Activated T-helper 17 cell treated with anti-CD3 and anti-CD28 coated beads, Interleukin-2, amount 50 U/mL, for 72 hours (primary cell): ENCODE data around the gene TMEM247. TPM values are rescaled to one million over a fixed set of nuclear protein-coding genes. Genes with fewer than 3 reads are reported as not detected.
"Not testable (repeated sequence)": the region's sequence is repeated elsewhere in the genome, so short reads cannot be mapped to it uniquely, and the experiment has no call there.

ENCODE experiments used
- ATAC-seq: fragments of 150-1000 bp; cut with Tn5 transposase; replicated peaks from 2 replicates; pipeline ENCODE4 v1.10.0; 2021; ENCODE audit warnings: mild to moderate bottlenecking, moderate library complexity
- H3K27ac Mint-ChIP-seq: one replicate; pipeline ENCODE4 v1.8.0; 2022; ENCODE audit warnings: mixed read lengths
- H3K27me3 Mint-ChIP-seq: one replicate; pipeline ENCODE4 v1.8.0; 2022; ENCODE audit warnings: mixed read lengths
- H3K36me3 Mint-ChIP-seq: one replicate; pipeline ENCODE4 v1.8.0; 2022; ENCODE audit warnings: low read depth, mild to moderate bottlenecking, mixed read lengths
- H3K4me1 Mint-ChIP-seq: one replicate; pipeline ENCODE4 v1.8.0; 2022; ENCODE audit warnings: mixed read lengths
- H3K4me3 Mint-ChIP-seq: one replicate; pipeline ENCODE4 v1.8.0; 2022; ENCODE audit warnings: mild to moderate bottlenecking, mixed read lengths
- H3K9me3 Mint-ChIP-seq: one replicate; pipeline ENCODE4 v1.8.0; 2022; ENCODE audit warnings: mixed read lengths
- total RNA-seq, 2 donors: library from RNA; stranded (reverse); gene quantifications; one replicate each; pipeline ENCODE4 v1.2.3, GENCODE V29; 2022

TMEM247 gene
- total RNA-seq, 2 donors from 2014 or later: not detected

DNA sequence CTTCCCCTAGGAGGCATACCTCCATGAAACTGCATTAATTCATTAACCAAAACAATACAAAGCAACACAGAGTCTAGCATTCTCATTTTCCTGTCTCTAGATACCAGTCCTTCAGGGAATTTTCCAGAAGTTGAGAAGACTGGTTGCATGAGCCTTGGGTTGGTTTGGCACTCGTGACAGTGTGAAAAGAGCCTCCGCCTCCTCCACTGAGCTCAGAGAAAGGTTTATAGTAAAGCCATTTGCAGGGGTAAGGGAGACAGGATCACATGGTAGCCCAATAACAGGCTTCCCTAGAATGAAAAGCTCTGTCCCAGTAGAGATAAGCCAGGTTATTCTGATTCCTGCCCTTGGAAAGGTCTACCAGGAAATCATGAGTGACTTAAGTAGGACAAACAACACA lies 9.7 kb upstream of the TMEM247 start:
- H3K4me1 Mint-ChIP-seq: no peaks in the 10 kb centered on the region

DNA sequence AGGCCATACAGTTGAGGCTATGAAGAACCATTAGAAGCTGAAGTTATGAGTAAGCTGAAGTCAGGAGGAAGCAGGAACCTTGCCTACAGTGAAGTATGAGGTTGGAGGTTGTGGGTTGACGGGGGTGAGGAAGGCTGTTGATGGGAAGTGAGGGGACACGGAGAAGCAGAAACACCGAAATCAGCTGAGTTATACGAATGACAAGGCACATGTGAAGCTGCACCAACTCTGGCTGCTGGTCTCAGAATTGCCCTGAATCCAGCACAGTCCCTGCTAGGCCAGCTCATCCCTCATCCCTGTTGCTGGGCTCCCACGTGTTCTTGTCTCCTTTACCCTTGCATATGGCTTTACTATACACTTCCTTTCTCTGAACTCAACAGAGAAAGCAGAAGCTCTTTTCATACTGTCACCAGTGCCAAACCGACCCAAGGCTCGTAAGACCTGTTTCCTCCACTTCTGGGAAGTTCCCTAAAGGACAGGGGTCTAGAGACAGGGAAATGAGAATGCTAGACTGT lies 9.2 kb upstream of the TMEM247 start:
- no peak overlapping the region for H3K27ac Mint-ChIP-seq
- peaks cover 3% of the 10 kb centered on the region for H3K27me3 Mint-ChIP-seq
- peaks cover 6% of the 10 kb centered on the region for H3K9me3 Mint-ChIP-seq
- H3K4me1 Mint-ChIP-seq: no peaks in the 10 kb centered on the region
- H3K36me3 Mint-ChIP-seq: no peaks in the 10 kb centered on the region
- H3K4me3 Mint-ChIP-seq: no peak overlapping the region
- peak; percentile 71 for ATAC-seq

More for the DNA sequence above, 9.7 kb upstream of the TMEM247 start:
- Mint-ChIP-seq H3K27me3 (no peaks in the 10 kb centered on the region), H3K4me3 (no peak overlapping the region), H3K27ac (no peak overlapping the region), H3K36me3 (no peaks in the 10 kb centered on the region), H3K9me3 (peaks cover 1% of the 10 kb centered on the region)
- no peak for ATAC-seq

DNA sequence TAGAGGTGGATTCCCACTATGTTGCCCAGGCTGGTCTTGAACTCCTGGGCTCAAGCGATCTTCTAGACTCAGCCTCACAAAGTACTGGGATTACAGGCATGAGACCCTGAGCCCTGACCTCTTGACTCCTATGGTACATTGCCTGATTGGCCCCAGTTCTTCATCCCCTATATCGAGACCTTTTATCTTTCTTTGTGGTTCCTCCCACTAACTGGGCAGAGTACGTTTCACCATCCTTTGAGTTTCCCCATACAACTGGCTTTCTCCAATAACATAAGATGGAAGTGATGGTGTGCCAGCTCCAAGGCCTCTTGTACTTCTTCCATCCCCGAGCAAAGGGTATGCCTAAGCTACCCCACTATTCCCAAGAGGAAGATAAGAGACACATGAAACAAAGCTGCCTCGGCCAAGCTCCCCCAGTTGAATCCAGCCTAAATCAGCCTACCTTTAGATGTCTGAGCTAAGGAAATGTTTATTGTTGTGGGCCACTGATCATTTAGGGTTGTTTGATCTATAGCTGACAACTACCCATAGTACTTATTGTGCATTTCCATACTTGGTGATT lies 8.3 kb upstream of the TMEM247 start:
- no peak overlapping the region for H3K27ac Mint-ChIP-seq
- no peak for ATAC-seq
- peaks cover 3% of the 10 kb centered on the region for H3K27me3 Mint-ChIP-seq
- no peaks in the 10 kb centered on the region for H3K36me3 Mint-ChIP-seq
- H3K4me1 Mint-ChIP-seq: no peaks in the 10 kb centered on the region
- H3K9me3 Mint-ChIP-seq: peaks cover 6% of the 10 kb centered on the region
- no peak overlapping the region for H3K4me3 Mint-ChIP-seq

DNA sequence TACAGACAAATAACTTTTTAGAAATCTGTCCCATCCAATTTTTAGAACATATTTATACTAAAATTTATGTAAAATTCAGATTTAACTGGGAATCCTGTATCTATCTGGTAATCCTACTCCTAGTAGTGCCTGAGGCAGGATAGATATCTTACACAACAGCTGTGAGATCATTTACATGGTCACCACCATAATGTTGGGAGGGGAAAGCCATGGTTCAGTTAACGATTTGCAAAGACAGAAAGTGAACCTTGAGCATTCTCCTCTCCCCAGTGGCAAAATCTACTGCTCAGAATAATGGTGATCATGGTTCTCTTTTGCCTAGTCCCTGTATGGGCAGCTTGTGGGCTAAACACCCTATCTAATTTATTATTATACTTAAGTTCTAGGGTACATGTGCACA lies 7.7 kb upstream of the TMEM247 start:
- Mint-ChIP-seq H3K9me3 (peaks cover 6% of the 10 kb centered on the region), H3K4me3 (no peak overlapping the region)

DNA sequence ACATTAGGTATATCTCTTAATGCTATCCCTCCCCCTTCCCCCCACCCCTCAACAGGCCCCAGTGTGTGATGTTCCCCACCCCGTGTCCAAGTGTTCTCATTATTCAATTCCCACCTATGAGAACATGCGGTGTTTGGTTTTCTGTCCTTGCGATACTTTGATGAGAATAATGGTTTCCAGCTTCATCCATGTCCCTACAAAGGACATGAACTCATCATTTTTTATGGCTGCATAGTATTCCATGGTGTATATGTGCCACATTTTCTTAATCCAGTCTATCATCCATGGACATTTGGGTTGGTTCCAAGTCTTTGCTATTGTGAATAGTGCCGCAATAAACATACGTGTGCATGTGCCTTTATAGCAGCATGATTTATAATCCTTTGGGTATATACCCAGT lies 7.2 kb upstream of the TMEM247 start:
- ATAC-seq, H3K27me3 Mint-ChIP-seq, H3K27ac Mint-ChIP-seq, H3K36me3 Mint-ChIP-seq, H3K4me3 Mint-ChIP-seq, H3K4me1 Mint-ChIP-seq, H3K9me3 Mint-ChIP-seq: not testable (repeated sequence)

More for the DNA sequence above, 7.7 kb upstream of the TMEM247 start:
- peaks cover 3% of the 10 kb centered on the region for H3K27me3 Mint-ChIP-seq
- H3K27ac Mint-ChIP-seq: no peak overlapping the region
- ATAC-seq: no peak
- no peaks in the 10 kb centered on the region for H3K36me3 Mint-ChIP-seq
- no peaks in the 10 kb centered on the region for H3K4me1 Mint-ChIP-seq

DNA sequence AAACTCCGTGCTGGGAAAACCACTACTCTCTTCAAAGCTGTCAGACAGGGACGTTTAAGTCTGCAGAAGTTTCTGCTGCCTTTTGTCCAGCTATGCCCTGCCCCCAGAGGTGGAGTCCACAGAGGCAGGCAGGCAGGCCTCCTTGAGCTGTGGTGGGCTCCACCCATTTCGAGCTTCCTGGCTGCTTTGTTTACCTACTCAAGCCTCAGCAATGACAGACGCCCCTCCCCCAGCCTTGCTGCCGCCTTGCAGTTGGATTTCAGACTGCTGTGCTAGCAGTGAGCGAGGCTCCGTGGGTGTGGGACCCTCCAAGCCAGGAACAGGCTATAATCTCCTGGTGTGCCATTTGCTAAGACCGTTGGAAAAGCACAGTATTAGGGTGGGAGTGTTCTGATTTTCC lies 1.9 kb upstream of the TMEM247 start:
- not testable (repeated sequence) for H3K27ac Mint-ChIP-seq, H3K4me1 Mint-ChIP-seq, H3K9me3 Mint-ChIP-seq, H3K27me3 Mint-ChIP-seq, H3K36me3 Mint-ChIP-seq, ATAC-seq
- peak overlapping the region; percentile 35 for H3K4me3 Mint-ChIP-seq

DNA sequence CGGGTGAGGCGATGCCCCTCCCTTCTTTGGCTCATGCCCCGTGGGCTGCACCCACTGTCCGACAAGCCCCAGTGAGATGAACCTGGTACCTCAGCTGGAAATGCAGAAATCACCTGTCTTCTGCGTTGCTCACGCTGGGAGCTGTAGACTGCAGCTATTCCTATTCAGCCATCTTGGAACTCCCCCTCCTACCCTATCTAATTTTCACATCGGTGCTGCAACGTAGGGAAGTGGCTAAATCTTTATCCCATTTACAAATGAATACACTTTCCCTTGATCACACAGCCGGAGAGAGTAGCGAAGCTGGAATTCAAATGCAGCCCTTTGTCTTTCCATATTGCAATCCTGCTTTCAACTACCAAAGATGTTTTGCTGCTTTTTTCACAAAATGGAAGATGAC lies 1.4 kb upstream of the TMEM247 start:
- Mint-ChIP-seq H3K4me3 (peak overlapping the region; percentile 35), H3K4me1 (no peaks in the 10 kb centered on the region), H3K27ac (no peak overlapping the region), H3K9me3 (peaks cover 6% of the 10 kb centered on the region), H3K36me3 (no peaks in the 10 kb centered on the region), H3K27me3 (peaks cover 3% of the 10 kb centered on the region)
- ATAC-seq: no peak

DNA sequence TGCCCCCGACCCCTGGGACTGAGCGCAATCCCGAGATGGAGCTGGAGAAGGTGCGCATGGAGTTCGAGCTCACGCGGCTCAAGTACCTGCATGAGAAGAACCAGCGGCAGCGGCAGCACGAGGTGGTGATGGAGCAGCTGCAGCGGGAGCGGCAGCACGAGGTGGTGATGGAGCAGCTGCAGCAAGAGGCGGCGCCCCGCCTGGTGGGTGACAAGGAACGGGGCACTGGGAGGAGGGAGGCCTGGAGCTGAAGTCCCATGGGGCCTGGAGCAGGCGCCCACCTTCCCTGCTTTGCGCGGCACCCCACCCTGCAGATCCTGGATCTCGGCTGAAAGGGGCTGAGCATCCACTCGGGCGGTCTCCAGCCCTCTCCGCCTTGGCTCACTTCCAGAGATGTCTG lies 1.2 kb downstream of the TMEM247 start:
- H3K4me3 Mint-ChIP-seq: no peak overlapping the region
- no peaks in the 10 kb centered on the region for H3K36me3 Mint-ChIP-seq

DNA sequence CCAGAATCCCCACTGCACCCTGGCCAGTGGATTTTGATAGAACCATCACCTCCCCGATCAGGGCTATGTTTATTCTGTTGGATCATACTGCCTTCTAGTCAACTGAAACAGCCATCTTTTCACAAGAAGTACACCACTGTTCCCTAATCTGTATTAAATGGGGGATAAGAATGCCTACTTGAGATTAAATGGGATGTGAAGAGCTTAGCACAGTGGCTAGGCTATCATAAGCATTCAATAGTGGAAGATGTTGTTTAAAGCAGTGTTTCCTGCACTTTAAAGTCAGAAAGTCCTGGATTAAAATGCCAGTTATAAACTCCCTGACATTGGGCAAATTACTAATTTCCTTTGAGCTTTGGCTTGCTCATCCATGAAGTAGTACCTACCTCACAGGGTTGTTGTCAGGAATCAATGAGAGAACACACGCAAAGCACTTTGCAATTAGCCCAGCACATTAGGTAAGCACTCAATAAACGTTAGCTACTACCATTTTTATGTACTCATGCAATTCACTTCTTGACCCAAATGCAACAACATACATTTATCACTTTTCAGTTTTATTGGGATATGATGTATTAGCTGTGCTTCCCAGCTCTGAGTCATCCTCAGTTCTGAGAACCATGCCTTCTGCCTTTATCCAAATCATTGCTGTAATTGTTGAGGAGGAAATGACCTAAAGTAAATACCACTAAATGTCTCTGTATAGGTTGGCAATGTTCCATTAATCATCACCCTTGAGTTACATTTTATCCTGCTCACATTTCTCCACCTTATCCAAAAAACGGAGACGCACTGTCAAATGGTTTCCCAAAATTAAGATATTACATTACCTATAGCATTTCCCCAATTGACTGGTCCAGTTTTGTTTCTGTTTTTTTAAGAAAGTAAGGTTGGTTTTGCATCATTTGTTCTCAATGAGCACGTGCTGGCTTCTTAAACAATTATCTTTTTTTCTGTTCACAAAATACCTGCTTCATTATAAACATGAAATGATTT lies 2.1 kb downstream of the TMEM247 start:
- Mint-ChIP-seq H3K27me3 (peaks cover 5% of the 10 kb centered on the region), H3K4me3 (no peak overlapping the region), H3K27ac (no peak overlapping the region), H3K9me3 (no peaks in the 10 kb centered on the region), H3K4me1 (no peaks in the 10 kb centered on the region), H3K36me3 (no peaks in the 10 kb centered on the region)
- peak; percentile 62 for ATAC-seq

More for the DNA sequence above, 1.2 kb downstream of the TMEM247 start:
- no peak for ATAC-seq
- no peaks in the 10 kb centered on the region for H3K4me1 Mint-ChIP-seq
- H3K27ac Mint-ChIP-seq: no peak overlapping the region
- peaks cover 3% of the 10 kb centered on the region for H3K27me3 Mint-ChIP-seq
- no peaks in the 10 kb centered on the region for H3K9me3 Mint-ChIP-seq

DNA sequence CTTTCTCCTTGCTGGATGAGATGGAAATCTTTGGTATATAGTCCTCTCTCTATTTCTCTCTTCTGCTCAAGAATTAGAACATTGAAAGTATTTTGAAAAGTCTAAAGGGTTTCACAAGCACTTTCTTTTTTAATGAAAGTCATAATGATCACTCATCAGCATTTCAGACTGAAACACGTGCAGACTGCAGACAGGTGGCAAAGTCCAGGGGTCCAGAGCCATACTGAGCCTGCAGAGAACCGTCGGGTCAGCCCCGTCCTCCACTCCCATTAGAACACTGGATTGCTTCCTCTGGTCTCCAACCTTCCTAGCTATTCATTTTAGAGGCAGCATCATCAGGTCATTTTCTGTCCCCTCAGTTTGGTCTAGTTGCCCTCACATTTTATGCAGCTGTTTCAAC lies 3.1 kb downstream of the TMEM247 start:
- no peak for ATAC-seq
- H3K9me3 Mint-ChIP-seq: no peaks in the 10 kb centered on the region
- H3K4me1 Mint-ChIP-seq: no peaks in the 10 kb centered on the region
- H3K27ac Mint-ChIP-seq: no peak overlapping the region
- peaks cover 8% of the 10 kb centered on the region for H3K27me3 Mint-ChIP-seq
- no peak overlapping the region for H3K4me3 Mint-ChIP-seq
- H3K36me3 Mint-ChIP-seq: no peaks in the 10 kb centered on the region

DNA sequence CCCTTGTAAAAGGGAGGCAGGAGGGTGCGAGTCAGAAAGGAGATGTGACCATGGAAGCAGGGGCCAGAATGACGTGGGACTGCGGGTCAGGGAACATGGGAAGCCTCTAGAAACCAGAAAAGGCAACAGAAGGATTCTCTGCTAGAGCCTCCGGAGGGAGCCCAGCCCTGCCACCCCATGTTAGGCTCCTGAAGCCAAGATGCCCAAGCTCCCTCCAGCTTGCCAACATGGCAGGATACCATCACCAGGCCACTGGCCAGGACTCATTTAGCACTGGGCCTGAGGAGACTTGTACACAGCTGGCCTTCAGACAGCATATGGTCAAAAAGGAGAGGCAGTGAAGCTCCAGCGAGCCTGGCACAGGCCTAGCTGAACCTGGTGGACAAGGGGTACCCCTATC lies 5.6 kb downstream of the TMEM247 start:
- Mint-ChIP-seq H3K4me1 (no peaks in the 10 kb centered on the region), H3K27ac (no peak overlapping the region), H3K9me3 (no peaks in the 10 kb centered on the region), H3K36me3 (no peaks in the 10 kb centered on the region), H3K27me3 (peaks cover 8% of the 10 kb centered on the region), H3K4me3 (no peak overlapping the region)
- no peak for ATAC-seq

DNA sequence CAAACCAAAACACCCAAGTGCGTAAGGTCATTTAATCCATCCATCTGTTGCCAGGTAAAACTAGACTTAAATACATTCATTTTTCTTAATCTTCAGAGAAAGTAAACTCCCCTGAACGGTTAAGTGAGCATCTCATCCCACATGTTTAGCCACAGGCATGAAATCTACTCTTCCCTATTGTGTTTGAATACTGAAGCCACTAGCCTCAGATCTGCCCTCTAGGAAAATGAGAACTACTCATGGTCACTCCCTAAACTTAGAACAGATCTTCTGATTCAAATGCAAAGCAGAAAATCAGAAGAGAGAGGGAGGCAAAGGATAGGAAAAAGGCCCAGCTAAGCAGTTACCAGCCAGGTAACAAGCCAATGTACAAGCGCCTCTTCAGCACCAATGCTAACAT lies 7.1 kb downstream of the TMEM247 start:
- ATAC-seq: no peak
- Mint-ChIP-seq H3K4me3 (no peak overlapping the region), H3K9me3 (no peaks in the 10 kb centered on the region), H3K4me1 (no peaks in the 10 kb centered on the region), H3K27ac (no peak overlapping the region), H3K36me3 (no peaks in the 10 kb centered on the region), H3K27me3 (peaks cover 8% of the 10 kb centered on the region)

DNA sequence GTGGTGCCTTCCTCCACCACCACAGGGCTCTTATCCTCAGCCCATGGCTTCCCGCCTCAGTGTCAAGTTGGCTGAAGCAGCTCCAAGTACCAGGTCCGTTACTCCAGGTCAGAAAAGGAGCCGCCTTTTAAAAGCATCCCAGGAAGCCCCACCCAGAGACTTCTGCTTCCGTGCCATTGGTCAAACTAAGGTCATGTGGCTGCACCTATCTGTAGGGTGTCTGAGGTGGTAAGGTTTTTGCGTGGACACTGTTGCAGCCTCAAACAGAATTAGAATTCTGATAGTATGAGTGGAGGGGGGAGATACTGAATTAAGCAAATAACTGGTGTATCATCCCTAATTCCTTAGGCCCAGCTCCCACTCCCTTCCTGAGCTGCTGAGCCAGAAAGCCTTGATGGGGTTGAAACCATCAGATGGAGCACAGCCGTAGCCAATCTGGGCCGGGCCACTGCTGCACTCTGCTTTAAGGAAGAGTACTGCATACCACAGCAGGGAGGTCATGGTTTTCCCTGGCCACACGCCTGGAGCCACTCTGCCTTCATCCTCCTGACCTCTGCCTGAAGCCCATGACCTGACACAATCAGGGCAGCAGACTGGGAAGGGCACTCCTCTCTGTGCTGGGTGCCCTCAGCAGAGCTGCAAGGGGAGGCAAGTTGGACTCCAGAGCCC lies 8.4 kb downstream of the TMEM247 start:
- ATAC-seq: no peak
- Mint-ChIP-seq H3K36me3 (no peaks in the 10 kb centered on the region), H3K4me3 (no peak overlapping the region), H3K9me3 (no peaks in the 10 kb centered on the region), H3K27me3 (peaks cover 8% of the 10 kb centered on the region), H3K4me1 (no peaks in the 10 kb centered on the region), H3K27ac (no peak overlapping the region)

DNA sequence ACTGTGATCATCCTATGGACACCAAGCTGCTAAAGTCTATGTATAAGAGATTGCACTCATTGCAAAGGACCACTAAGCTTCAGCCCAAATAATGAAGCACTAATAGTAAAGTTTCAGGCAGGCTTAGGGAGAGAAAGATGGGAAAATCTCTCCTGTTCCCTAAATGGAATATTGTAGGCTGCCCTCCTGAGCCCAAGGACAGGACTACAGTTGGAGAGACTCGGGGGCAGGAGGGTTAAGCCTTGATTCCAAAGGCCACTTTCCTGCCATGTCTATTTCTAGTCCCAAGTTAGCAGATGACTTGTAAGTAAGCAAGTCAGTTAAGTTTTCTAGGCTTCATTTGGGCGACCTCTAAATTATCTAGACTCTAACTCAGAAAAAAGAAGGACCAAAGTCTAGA lies 9.0 kb downstream of the TMEM247 start:
- no peaks in the 10 kb centered on the region for H3K36me3 Mint-ChIP-seq
- H3K4me1 Mint-ChIP-seq: no peaks in the 10 kb centered on the region
- ATAC-seq: no peak
- no peaks in the 10 kb centered on the region for H3K9me3 Mint-ChIP-seq
- no peak overlapping the region for H3K27ac Mint-ChIP-seq
- H3K4me3 Mint-ChIP-seq: no peak overlapping the region
- H3K27me3 Mint-ChIP-seq: peaks cover 8% of the 10 kb centered on the region
